HEK293 (cell line): ENCODE measurements around the gene TRIM72.

Source experiments
- CTCF ChIP-seq: fragments of 450-650 bp; formaldehyde crosslinking; IDR thresholded peaks from 2 replicates; pipeline ENCODE4 v1.5.1; 2016; ENCODE audit warnings: missing biosample characterization, missing genetic modification characterization
- GFI1B ChIP-seq: fragments of 450-650 bp; formaldehyde crosslinking; IDR thresholded peaks from 2 replicates; pipeline ENCODE4 v1.5.1; 2016; ENCODE audit warnings: missing biosample characterization, missing genetic modification characterization
- KLF17 ChIP-seq: fragments of 450-650 bp; formaldehyde crosslinking; IDR thresholded peaks from 2 replicates; pipeline ENCODE4 v1.5.1; 2016; ENCODE audit warnings: missing biosample characterization, missing genetic modification characterization
- KLF8 ChIP-seq: fragments of 450-650 bp; formaldehyde crosslinking; IDR thresholded peaks from 2 replicates; pipeline ENCODE4 v1.5.1; 2016; ENCODE audit warnings: missing biosample characterization, missing genetic modification characterization
- RBAK ChIP-seq: fragments of 450-650 bp; formaldehyde crosslinking; IDR thresholded peaks from 2 replicates; pipeline ENCODE4 v1.5.1; 2016; ENCODE audit warnings: missing biosample characterization, missing genetic modification characterization
- SALL2 ChIP-seq: fragments of 450-650 bp; formaldehyde crosslinking; IDR thresholded peaks from 2 replicates; pipeline ENCODE4 v1.5.0; 2017; ENCODE audit warnings: missing biosample characterization, mild to moderate bottlenecking, missing genetic modification characterization, borderline replicate concordance
- TRIM28 ChIP-seq: IDR thresholded peaks from 2 replicates; pipeline ENCODE4 v1.6.1; 2011; ENCODE audit warnings: low read length, control low read depth, borderline replicate concordance
- ZBTB1 ChIP-seq: fragments of 450-650 bp; formaldehyde crosslinking; IDR thresholded peaks from 2 replicates; pipeline ENCODE4 v1.5.1; 2016; ENCODE audit warnings: missing biosample characterization, missing genetic modification characterization
- ZBTB17 ChIP-seq: fragments of 450-650 bp; formaldehyde crosslinking; IDR thresholded peaks from 2 replicates; pipeline ENCODE4 v1.5.1; 2016; ENCODE audit warnings: missing biosample characterization, missing genetic modification characterization
- ZBTB49 ChIP-seq: fragments of 450-650 bp; formaldehyde crosslinking; IDR thresholded peaks from 2 replicates; pipeline ENCODE4 v1.5.1; 2016; ENCODE audit warnings: missing biosample characterization, missing genetic modification characterization, low read depth
- ZBTB8A ChIP-seq: fragments of 450-650 bp; formaldehyde crosslinking; IDR thresholded peaks from 2 replicates; pipeline ENCODE4 v1.5.1; 2016; ENCODE audit warnings: missing biosample characterization, missing genetic modification characterization
- ZNF121 ChIP-seq: fragments of 450-650 bp; formaldehyde crosslinking; IDR thresholded peaks from 2 replicates; pipeline ENCODE4 v1.5.1; 2016; ENCODE audit warnings: missing biosample characterization, missing genetic modification characterization
- ZNF146 ChIP-seq: fragments of 450-650 bp; formaldehyde crosslinking; IDR thresholded peaks from 2 replicates; pipeline ENCODE4 v1.5.1; 2016; ENCODE audit warnings: missing biosample characterization, missing genetic modification characterization
- ZNF155 ChIP-seq: fragments of 450-650 bp; formaldehyde crosslinking; IDR thresholded peaks from 2 replicates; pipeline ENCODE4 v1.5.1; 2016; ENCODE audit warnings: missing biosample characterization, missing genetic modification characterization
- ZNF221 ChIP-seq: fragments of 450-650 bp; formaldehyde crosslinking; IDR thresholded peaks from 2 replicates; pipeline ENCODE4 v1.5.1; 2017; ENCODE audit warnings: missing biosample characterization, missing genetic modification characterization, borderline replicate concordance
- ZNF23 ChIP-seq: fragments of 450-650 bp; formaldehyde crosslinking; IDR thresholded peaks from 2 replicates; pipeline ENCODE4 v1.5.1; 2016; ENCODE audit warnings: missing biosample characterization, missing genetic modification characterization, borderline replicate concordance
- ZNF24 ChIP-seq: fragments of 450-650 bp; formaldehyde crosslinking; IDR thresholded peaks from 2 replicates; pipeline ENCODE4 v1.5.1; 2016; ENCODE audit warnings: missing biosample characterization, missing genetic modification characterization
- ZNF335 ChIP-seq: fragments of 450-650 bp; formaldehyde crosslinking; conservative IDR thresholded peaks from 2 replicates; pipeline ENCODE4 v1.5.1; 2016; ENCODE audit warnings: missing biosample characterization, missing genetic modification characterization
- ZNF391 ChIP-seq: fragments of 450-650 bp; formaldehyde crosslinking; IDR thresholded peaks from 2 replicates; pipeline ENCODE4 v1.5.1; 2016; ENCODE audit warnings: low read depth, missing biosample characterization, missing genetic modification characterization, borderline replicate concordance
- ZNF394 ChIP-seq: fragments of 450-650 bp; formaldehyde crosslinking; IDR thresholded peaks from 2 replicates; pipeline ENCODE4 v1.5.1; 2016; ENCODE audit warnings: missing biosample characterization, missing genetic modification characterization, mild to moderate bottlenecking, moderate library complexity, borderline replicate concordance
- ZNF449 ChIP-seq: fragments of 450-650 bp; formaldehyde crosslinking; IDR thresholded peaks from 2 replicates; pipeline ENCODE4 v1.5.1; 2017; ENCODE audit warnings: missing biosample characterization, mild to moderate bottlenecking, missing genetic modification characterization, moderate library complexity
- ZNF501 ChIP-seq: fragments of 450-650 bp; formaldehyde crosslinking; IDR thresholded peaks from 2 replicates; pipeline ENCODE4 v1.5.1; 2016; ENCODE audit warnings: missing biosample characterization, missing genetic modification characterization
- ZNF510 ChIP-seq: fragments of 450-650 bp; formaldehyde crosslinking; IDR thresholded peaks from 2 replicates; pipeline ENCODE4 v1.5.1; 2018; ENCODE audit warnings: mild to moderate bottlenecking, missing genetic modification characterization, missing biosample characterization; ENCODE audit not compliant: insufficient replicate concordance
- ZNF548 ChIP-seq: fragments of 450-650 bp; formaldehyde crosslinking; IDR thresholded peaks from 2 replicates; pipeline ENCODE4 v1.5.1; 2016; ENCODE audit warnings: missing biosample characterization, missing genetic modification characterization
- ZNF561 ChIP-seq: fragments of 450-650 bp; IDR thresholded peaks from 2 replicates; pipeline ENCODE4 v1.5.1; 2018; ENCODE audit warnings: missing biosample characterization, missing genetic modification characterization, borderline replicate concordance
- ZNF660 ChIP-seq: fragments of 450-650 bp; IDR thresholded peaks from 2 replicates; pipeline ENCODE4 v1.5.1; 2018; ENCODE audit warnings: missing biosample characterization, mild to moderate bottlenecking, missing genetic modification characterization
- ZNF704 ChIP-seq: fragments of 450-650 bp; formaldehyde crosslinking; IDR thresholded peaks from 2 replicates; pipeline ENCODE4 v1.5.1; 2016; ENCODE audit warnings: missing biosample characterization, missing genetic modification characterization
- ZNF747 ChIP-seq: fragments of 450-650 bp; formaldehyde crosslinking; IDR thresholded peaks from 2 replicates; pipeline ENCODE4 v1.5.1; 2016; ENCODE audit warnings: missing biosample characterization, missing genetic modification characterization
- ZNF791 ChIP-seq: fragments of 450-650 bp; formaldehyde crosslinking; IDR thresholded peaks from 2 replicates; pipeline ENCODE4 v1.5.1; 2016; ENCODE audit warnings: missing biosample characterization, missing genetic modification characterization
- ZNF837 ChIP-seq: fragments of 450-650 bp; formaldehyde crosslinking; IDR thresholded peaks from 2 replicates; pipeline ENCODE4 v1.5.1; 2016; ENCODE audit warnings: missing biosample characterization, missing genetic modification characterization
- ZSCAN5A ChIP-seq: fragments of 450-650 bp; formaldehyde crosslinking; IDR thresholded peaks from 2 replicates; pipeline ENCODE4 v1.5.1; 2016; ENCODE audit warnings: missing biosample characterization, missing genetic modification characterization

TRIM72 gene

GRCh38 chr16:31179747-31180459 is 34.0 kb upstream of the TRIM72 start, which contains the start of gene FUS (continued):
- peak; percentile 72; the same call in 1 of the 2 replicates for TF ChIP-seq CTCF (tag by site-specific recombination)
- TF ChIP-seq ZSCAN5A, result 0 out of 2 replicates have a peak, but pooled peaks have one; percentile 15
- 0 out of 2 replicates have a peak, but pooled peaks have one; percentile 84 for TF ChIP-seq SALL2
- peak; percentile 93 for TF ChIP-seq ZNF394 (tag by site-specific recombination)
- peak; percentile 20; the same call in 1 of the 2 replicates for TF ChIP-seq ZNF146
- no peak for TF ChIP-seq ZNF23 (tag by site-specific recombination)
- TF ChIP-seq ZNF704 (tag by site-specific recombination), result no peak
- TF ChIP-seq ZBTB17 (tag by site-specific recombination), result peak; percentile 89
- TF ChIP-seq ZNF501, result peak; percentile 92
- peak; percentile 30; the same call in 1 of the 2 replicates for TF ChIP-seq ZNF449 (tag by site-specific recombination)
- peak; percentile 32; the same call in 1 of the 2 replicates for TF ChIP-seq GFI1B (tag by site-specific recombination)
- TF ChIP-seq ZNF221 (tag by site-specific recombination), result no peak
- no peak; the same call in 1 of the 2 replicates for TF ChIP-seq ZNF24 (tag by site-specific recombination)
- no peak for TF ChIP-seq ZBTB1 (tag by site-specific recombination)
- TF ChIP-seq ZNF155 (tag by site-specific recombination), result no peak
- TF ChIP-seq KLF17 (tag by site-specific recombination), result peak; percentile 96
- TF ChIP-seq ZNF335 (tag by site-specific recombination), result no peak; the same call in 1 of the 2 replicates
- TF ChIP-seq ZNF391 (tag by site-specific recombination), result peak; percentile 92
- peak; percentile 96 for TF ChIP-seq ZNF660 (tag by site-specific recombination)
- TF ChIP-seq ZBTB49 (tag by site-specific recombination), result no peak
- peak; percentile 15; the same call in 1 of the 2 replicates for TF ChIP-seq ZNF561 (tag by site-specific recombination)
- TF ChIP-seq TRIM28, result peak; percentile 18; the same call in 1 of the 2 replicates
- TF ChIP-seq ZNF510 (tag by site-specific recombination), result no peak
- no peak for TF ChIP-seq RBAK
- no peak for TF ChIP-seq ZNF837 (tag by site-specific recombination)
- TF ChIP-seq ZNF791 (tag by site-specific recombination), result no peak
- TF ChIP-seq KLF8 (tag by site-specific recombination), result peak; percentile 82
- no peak; the same call in 1 of the 2 replicates for TF ChIP-seq ZNF121
- no peak for TF ChIP-seq ZNF548 (tag by site-specific recombination)
- TF ChIP-seq ZBTB8A (tag by site-specific recombination), result peak; percentile 52; the same call in 1 of the 2 replicates
- peak; percentile 89; the same call in 1 of the 2 replicates for TF ChIP-seq ZNF747 (tag by site-specific recombination)
